ENCODE data around the gene DUSP7. TPM values are rescaled to one million over a fixed set of nuclear protein-coding genes. Genes with fewer than 3 reads are reported as not detected.

DUSP7 gene
- total and polyA plus RNA-seq, 2 experiments from 2014 or later = 6.4 to 13.1 TPM

DNA sequence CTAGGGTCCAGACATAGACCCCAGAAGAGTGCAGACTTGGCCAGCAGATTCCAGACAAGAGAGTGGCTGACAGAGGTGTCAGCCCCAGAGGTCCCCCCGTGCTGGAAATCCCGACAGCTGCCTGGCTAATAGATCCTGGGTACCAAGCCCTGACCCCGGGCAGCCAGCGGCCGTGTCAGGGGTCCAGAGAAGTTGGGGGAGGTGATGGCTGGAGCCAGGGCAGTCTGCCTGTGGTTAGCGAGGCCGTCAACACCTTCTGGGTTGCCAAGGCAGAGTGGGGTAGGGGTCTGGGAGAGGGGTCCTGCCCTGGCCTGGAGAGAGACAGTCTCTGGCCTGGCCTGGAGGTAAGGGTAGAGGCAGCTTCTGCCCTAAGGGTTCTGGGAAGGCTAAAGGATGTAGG is 35.6 kb downstream of the DUSP7 start:
- Histone ChIP-seq H3K36me3 (replicated peaks; ENCODE audit: insufficient read depth, low read depth) (no peaks in the 10 kb centered on the region), H3K79me2 (no peaks in the 10 kb centered on the region), H2AFZ (no peak overlapping the region), H3K4me3 (no peak overlapping the region), H3K27me3 (no peaks in the 10 kb centered on the region), H4K20me1 (ENCODE audit: insufficient read depth, poor library complexity, severe bottlenecking) (no peaks in the 10 kb centered on the region), H3K9me3 (ENCODE audit: low read depth) (no peaks in the 10 kb centered on the region), H3K9me2 (replicated peaks; ENCODE audit: insufficient read depth) (no peaks in the 10 kb centered on the region), H3K27ac (no peak overlapping the region), H3K4me2 (no peak overlapping the region), H3K4me1 (ENCODE audit: insufficient read depth) (no peaks in the 10 kb centered on the region)
- WGBS (ENCODE audit: low lambda C conversion rate, missing lambda C conversion rate) = 91% methylated on average over 7 of the region's 7 CpGs
- TF ChIP-seq, protein P1, sequence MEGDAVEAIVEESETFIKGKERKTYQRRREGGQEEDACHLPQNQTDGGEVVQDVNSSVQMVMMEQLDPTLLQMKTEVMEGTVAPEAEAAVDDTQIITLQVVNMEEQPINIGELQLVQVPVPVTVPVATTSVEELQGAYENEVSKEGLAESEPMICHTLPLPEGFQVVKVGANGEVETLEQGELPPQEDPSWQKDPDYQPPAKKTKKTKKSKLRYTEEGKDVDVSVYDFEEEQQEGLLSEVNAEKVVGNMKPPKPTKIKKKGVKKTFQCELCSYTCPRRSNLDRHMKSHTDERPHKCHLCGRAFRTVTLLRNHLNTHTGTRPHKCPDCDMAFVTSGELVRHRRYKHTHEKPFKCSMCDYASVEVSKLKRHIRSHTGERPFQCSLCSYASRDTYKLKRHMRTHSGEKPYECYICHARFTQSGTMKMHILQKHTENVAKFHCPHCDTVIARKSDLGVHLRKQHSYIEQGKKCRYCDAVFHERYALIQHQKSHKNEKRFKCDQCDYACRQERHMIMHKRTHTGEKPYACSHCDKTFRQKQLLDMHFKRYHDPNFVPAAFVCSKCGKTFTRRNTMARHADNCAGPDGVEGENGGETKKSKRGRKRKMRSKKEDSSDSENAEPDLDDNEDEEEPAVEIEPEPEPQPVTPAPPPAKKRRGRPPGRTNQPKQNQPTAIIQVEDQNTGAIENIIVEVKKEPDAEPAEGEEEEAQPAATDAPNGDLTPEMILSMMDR (IDR thresholded peaks at IDR 0.05; ENCODE audit: poor library complexity) = no peak
- TF ChIP-seq EZH2phosphoT487 (IDR thresholded peaks at IDR 0.05; ENCODE audit: low read depth, severe bottlenecking, unreplicated experiment) = no peak
- no peak for TF ChIP-seq EZH2 (IDR thresholded peaks at IDR 0.05; ENCODE audit: borderline replicate concordance)
- DNase-seq (ENCODE audit: low spot score) = no peak

DNA sequence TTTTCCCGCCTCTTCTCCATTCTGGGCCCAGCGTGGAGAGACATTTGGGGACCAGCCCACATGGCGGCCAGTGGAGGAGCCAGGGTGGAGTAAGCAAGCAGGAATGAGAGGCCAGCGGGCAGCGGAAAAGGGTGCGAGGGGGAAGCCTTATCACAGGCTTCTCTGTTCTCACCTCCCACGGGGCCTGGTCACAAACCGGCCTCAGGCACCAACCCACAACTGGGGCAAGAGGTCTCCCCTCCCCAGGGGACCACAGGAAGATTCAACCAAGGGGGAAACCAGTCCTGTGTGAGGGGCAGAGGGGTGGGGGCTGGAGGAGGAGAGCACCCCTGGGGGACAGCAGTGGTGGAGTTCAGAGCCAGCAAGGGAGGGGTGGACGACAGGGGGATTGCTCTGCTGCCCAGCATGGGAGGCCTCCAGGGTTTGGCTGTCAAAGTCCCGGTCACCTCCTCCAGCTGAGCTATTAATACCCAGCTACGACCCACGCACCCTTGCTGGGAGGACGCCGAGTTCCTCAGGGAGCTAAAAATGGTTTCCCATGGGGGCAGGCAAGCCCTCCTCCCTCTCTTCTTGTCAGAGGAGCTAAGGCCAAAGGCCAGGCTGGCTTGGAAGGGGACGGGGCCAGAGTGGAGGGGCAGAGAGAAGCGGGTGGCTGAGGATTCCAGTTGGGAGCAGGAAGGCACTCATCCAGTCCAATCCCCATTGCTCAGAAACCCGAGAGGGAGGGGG is 36.9 kb downstream of the DUSP7 start:
- 79% methylated on average over 16 of the region's 17 CpGs for WGBS (ENCODE audit: low lambda C conversion rate, missing lambda C conversion rate)
- Histone ChIP-seq H2AFZ (no peak overlapping the region), H3K9me3 (ENCODE audit: low read depth) (no peaks in the 10 kb centered on the region), H3K27me3 (no peaks in the 10 kb centered on the region), H3K4me3 (no peak overlapping the region), H3K9me2 (replicated peaks; ENCODE audit: insufficient read depth) (no peaks in the 10 kb centered on the region), H3K79me2 (no peaks in the 10 kb centered on the region), H3K4me1 (ENCODE audit: insufficient read depth) (no peaks in the 10 kb centered on the region), H3K4me2 (no peak overlapping the region), H3K36me3 (replicated peaks; ENCODE audit: insufficient read depth, low read depth) (no peaks in the 10 kb centered on the region), H4K20me1 (ENCODE audit: insufficient read depth, poor library complexity, severe bottlenecking) (no peaks in the 10 kb centered on the region), H3K27ac (no peak overlapping the region)
- no peak for TF ChIP-seq EZH2phosphoT487 (IDR thresholded peaks at IDR 0.05; ENCODE audit: low read depth, severe bottlenecking, unreplicated experiment)
- no peak for TF ChIP-seq EZH2 (IDR thresholded peaks at IDR 0.05; ENCODE audit: borderline replicate concordance)
- TF ChIP-seq, protein P1 (IDR thresholded peaks at IDR 0.05; ENCODE audit: poor library complexity) = no peak
- DNase-seq (ENCODE audit: low spot score) = no peak

DNA sequence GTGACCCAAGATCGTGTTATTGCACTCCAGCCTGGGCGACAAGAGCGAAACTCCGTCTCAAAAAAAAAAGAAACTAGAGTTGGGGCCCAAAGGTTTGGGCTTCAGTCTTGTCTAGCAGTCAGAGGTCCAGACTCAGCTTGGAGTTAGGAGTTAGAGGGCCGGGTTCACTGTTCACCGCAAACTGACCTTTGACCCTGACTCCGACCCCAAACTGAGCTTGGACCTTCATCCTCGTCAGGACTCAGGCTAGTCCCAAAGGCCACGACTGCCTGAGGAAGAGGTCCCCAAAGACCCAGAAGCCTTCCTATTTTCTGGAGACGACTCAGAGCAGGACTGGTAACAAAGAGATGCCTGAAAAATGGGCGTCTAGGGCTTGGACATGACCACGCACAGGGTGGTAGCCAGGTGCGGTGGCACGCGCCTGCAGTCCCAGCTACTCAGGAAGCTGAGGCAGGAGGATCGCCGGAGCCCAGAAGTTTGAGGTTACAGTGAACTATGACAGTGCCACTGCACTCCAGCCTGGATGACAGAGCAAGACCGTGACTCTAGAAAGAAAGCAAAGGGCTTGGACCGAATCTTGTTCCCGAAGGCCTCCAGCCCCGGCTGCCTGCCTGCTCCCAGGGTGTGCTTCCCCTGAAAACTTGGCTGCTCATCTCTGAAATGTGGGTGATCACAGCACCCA is 37.9 kb downstream of the DUSP7 start:
- H4K20me1 ChIP-seq (ENCODE audit: insufficient read depth, poor library complexity, severe bottlenecking) = no peaks in the 10 kb centered on the region
- no peaks in the 10 kb centered on the region for H3K36me3 ChIP-seq (replicated peaks; ENCODE audit: insufficient read depth, low read depth)
- DNase-seq (ENCODE audit: low spot score) = no peak
- no peak overlapping the region for H3K4me3 ChIP-seq
- no peak overlapping the region for H3K4me2 ChIP-seq
- WGBS (ENCODE audit: low lambda C conversion rate, missing lambda C conversion rate) = 93% methylated on average over 21 of the region's 21 CpGs
- no peak overlapping the region for H2AFZ ChIP-seq
- no peaks in the 10 kb centered on the region for H3K9me2 ChIP-seq (replicated peaks; ENCODE audit: insufficient read depth)
- H3K27ac ChIP-seq = no peak overlapping the region
- H3K4me1 ChIP-seq (ENCODE audit: insufficient read depth) = no peaks in the 10 kb centered on the region
- H3K9me3 ChIP-seq (ENCODE audit: low read depth) = no peaks in the 10 kb centered on the region
- no peaks in the 10 kb centered on the region for H3K27me3 ChIP-seq
- TF ChIP-seq EZH2 (IDR thresholded peaks at IDR 0.05; ENCODE audit: borderline replicate concordance) (no peak), EZH2phosphoT487 (IDR thresholded peaks at IDR 0.05; ENCODE audit: low read depth, severe bottlenecking, unreplicated experiment) (no peak)
- TF ChIP-seq, protein P1 (IDR thresholded peaks at IDR 0.05; ENCODE audit: poor library complexity) = no peak
- no peaks in the 10 kb centered on the region for H3K79me2 ChIP-seq

All from hepatocyte (in vitro differentiated cells).